Hematopoietic multipotent progenitor cell treated with erythropoietin and hydrocortisone succinate and interleukin-3 and kit ligand, for 8 days (in vitro differentiated cells): ENCODE results near the gene PIGM.
A peak's percentile ranks its signal among the peaks of the same experiment; 100 is the strongest.

ENCODE experiments used
- DNase-seq: peaks from one replicate; pipeline ENCODE4 v3.0.0-alpha.2; 2015

The PIGM gene

GRCh38 chr1:160021376-160022074 is 10.3 kb downstream of the PIGM start:
- DNase-seq = no peak

- no peak for DNase-seq
Measured at GRCh38 chr1:160020196-160020595, 11.6 kb downstream of the PIGM start.

DNA sequence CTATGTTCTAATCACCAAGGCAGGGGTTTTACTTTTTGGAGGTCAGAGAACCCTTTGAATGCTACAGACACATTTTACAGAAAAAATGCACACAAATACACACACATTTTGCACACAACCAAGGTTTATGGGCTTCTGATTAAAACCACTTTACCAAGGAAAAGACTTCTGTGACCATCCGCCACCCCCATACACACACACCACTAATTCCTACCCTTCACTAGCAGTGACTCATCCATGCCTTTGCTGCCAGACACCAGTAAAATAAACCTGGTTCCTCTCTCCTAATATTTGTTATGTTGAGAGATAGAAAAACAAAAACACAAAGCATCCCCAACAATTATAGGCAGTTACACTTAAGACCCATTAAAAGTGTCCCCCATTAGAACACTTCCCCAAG is 12.9 kb downstream of the PIGM start:
- no peak for DNase-seq

DNA sequence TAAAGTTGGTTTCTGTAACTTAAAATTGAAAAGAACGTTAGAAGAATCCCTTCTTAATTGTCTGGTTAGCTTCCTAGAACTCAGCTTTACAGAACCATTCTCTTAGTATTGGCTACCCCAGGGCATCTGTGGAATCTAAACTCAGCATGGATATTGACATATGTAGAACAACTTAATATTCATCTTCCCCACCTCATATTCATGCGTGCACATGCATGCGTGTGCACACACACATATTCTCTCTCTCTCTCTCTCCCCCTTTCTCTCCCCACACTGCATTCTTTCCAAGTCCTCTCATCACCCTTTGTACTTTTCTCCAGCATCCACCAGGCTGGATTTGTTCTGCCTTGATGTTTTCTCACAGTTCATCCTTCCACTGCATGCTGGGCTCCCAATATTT is 13.4 kb downstream of the PIGM start:
- no peak for DNase-seq

- no peak for DNase-seq
Measured at GRCh38 chr1:160017592-160017991, 14.2 kb downstream of the PIGM start.

GRCh38 chr1:160011781-160012180 is 20.0 kb downstream of the PIGM start:
- no peak for DNase-seq

DNA sequence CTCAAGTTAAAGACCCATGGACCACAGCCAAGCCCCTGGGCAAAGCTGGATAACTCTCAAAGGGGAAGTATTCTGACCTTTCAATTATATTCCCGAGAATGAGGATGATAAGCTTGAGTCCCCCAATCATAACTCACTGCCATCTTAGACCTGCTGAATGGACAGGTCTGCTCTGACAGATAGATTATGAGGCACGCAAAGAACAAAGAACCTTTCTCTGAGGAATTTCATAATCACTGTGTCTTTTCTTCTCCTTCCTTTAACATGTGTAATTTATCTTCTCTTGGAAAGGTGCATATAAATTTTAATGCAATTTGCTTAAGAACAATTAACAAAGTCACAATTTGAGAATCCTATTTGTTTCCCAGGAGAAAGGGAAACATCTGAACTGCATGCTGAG is 22.0 kb downstream of the PIGM start:
- no peak for DNase-seq

DNA sequence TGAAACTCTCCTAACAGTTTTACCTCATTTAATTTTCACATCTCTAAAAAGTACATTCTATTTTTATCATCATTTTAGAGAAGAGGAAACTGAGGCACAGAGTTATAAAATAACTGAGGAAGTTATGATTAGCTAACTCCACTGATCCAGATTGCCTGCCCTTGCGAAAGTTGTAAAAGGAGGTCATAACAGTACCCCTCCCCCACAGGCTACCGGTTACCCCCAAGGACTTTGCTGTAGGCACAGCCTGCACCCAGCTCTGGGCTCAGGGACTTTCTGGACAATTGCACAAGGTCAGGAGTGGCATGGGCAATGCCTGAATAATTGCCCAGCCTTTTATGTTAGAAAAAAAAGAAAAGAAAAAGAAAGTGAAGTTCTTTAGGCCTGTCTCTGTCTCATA is 22.7 kb downstream of the PIGM start:
- DNase-seq = no peak

DNA sequence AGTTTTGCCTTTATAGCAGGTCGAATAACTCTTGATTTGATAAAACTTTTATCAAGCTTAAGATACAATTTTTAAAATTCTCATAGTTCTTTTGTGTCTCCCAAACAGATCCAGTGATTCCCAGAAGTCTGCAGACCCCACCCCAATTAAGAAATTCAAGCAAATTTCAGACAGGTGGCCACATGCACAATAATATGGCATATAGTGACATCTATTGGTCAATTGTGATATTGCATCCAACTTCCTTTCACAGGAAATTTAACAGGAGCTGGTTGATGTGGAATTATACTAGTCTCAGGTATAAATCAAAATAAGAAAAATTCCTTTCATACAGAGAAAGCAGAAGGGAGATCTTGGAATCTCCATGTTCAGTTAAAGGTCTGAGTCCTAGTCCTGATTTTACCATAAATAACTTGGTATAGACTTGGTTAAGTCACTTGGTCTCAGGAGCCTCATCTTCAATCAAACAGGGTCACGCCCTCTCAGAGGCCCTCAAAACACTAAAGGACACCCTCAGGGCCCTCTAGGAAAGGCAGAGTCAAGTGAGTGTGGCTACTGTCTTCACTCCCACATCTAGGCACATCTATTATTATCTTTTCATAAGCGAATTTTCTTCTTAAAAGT is 24.1 kb downstream of the PIGM start:
- DNase-seq = peak; percentile 59

DNA sequence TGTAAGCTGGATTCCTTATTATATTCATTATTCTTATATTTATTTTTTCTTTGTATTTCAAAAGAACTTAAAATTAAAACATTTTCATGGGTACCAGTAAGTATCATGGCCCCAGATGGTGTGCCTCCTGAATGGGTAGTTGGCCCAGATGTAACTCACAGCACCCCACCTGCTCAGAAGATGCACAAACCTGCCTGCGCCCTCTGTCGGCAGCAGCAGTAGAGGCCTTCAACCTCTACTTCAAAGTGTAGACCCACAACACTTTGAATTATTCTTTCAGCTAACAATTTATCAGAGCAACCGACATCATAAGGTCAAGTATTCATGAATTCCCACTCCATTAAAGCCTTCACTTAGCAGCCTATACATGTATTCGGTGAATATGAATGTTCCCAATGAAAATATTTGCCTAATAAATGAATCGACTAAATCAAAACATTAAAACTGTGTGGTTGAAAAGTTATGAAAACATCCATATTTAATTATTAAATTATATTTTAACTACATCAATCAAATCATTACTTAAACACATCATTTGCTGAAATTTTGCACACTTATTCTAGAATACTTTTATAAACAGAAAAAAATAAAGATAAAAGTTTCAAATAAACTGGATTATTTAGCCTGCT is 25.4 kb downstream of the PIGM start:
- DNase-seq = peak; percentile 85

- DNase-seq = no peak
Measured at GRCh38 chr1:160005070-160005469, 26.7 kb downstream of the PIGM start.

DNA sequence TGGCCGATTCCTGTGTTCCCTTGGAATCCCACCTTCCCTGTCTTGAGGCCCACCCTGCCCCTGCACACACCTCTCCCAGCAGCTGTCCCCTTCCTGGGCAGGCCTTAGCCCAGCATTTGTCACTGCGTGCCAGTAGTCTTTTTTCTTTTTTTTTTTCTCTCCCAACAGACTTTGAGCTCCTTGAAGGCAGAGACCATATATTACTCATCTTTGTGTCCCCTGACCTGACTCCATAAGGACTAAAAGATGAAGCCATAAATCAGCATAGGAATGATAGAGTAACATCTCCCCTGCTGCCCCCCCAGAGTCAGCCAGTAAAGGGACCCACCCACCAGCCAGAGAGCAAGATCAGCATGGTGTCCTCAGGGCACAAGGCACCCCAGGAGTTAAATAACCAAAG is 27.4 kb downstream of the PIGM start:
- DNase-seq = no peak

DNA sequence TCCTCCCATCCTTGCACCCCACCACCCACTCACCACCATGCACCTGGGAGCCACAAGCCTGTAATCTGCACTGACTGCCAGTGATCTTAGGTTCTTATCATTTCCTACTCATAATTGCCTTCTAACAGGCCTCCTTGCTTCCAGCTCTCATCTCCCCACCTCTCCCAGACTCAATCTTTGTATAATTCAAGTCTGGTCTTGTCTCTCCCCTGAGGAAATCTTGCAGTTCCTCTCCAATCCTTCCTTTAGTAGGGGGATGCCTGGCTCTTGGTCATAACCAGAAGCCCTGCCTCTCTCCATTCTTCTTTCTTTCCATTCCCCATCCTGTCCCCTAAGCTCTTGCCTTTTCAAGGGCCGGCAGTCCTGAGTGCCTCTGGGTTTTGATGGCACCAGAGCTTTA is 27.8 kb downstream of the PIGM start:
- no peak for DNase-seq

GRCh38 chr1:160001440-160001839 is 30.4 kb downstream of the PIGM start:
- no peak for DNase-seq

- DNase-seq = no peak
Measured at GRCh38 chr1:159999204-159999603, 32.6 kb downstream of the PIGM start.

DNA sequence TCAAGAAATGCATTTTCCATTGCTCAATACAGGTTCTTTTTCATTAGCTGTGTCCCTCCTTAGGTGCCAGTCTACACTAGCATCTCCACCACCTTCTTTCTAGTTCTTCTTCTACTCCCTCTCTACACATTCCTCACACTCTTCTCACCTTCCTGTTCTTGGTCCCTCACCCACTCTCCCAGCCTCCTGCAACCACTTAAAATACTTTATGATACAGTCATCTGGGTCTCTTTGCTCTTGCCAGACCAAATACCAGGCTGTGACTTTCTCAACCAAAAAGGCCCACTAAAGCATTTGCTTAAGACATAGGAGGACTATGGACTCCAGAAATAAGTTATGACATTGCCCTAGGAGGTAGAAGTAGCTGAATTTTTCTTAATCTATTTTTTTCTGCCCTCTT is 35.1 kb downstream of the PIGM start:
- no peak for DNase-seq

DNA sequence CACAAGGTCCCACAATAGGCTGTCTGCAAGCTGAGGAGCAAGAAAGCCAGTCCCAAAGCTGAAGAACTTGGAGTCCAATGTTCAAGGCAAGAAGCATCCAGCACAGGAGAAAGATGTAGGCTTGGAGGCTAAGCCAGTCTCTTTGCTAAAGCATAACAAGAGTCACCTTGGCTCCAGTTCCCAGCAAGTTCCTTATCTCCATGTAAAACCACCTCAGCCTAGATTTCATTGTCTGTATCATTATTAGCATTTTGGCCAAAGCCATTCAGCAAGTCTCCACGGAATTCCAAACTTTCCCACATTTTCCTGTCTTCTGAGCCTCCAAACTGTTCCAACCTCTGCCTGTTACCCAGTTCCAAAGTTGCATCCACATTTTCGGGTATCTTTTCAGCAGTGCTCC is 36.9 kb downstream of the PIGM start:
- DNase-seq = no peak

- DNase-seq = no peak
Measured at GRCh38 chr1:159993911-159994310, 37.9 kb downstream of the PIGM start.

- no peak for DNase-seq
Measured at GRCh38 chr1:159992161-159992560, 39.6 kb downstream of the PIGM start.

DNA sequence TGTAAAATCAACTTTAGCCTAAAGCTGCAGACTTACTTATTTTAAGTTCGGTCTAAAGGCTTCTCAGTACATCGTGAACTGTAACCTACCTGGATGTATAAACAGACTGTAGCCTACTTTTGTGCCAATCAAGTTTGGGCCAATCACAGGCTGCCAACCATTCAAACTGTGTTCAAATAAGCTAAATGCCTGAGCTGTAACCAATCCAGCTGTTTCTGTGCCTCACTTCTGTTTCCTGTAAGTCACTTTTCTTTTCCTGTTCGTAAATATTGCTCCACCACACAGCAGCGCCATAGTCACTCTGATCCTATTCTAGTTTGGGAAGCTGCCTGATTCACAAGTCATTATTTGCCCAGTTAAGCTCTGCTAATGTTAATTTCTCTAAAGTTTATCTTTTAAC is 40.3 kb downstream of the PIGM start:
- peak; percentile 33 for DNase-seq

DNA sequence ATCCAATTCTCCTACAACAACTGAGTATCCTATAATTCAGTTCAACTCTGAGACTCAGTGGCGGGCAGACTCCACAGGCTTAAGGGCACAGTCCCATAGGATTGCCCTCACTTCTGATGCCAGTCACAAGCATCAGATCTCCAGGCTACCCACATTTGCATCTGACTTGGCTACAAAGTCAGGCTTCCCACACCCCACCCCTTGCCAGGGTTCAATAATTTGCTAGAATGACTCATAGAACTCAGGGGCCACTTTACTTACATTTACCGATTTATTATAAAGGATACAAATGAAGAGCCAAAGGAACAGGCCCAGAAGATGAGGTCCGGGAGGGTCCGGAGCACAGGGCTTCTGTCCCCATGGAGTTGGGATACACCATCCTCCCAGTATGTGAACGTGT is 41.8 kb downstream of the PIGM start:
- DNase-seq = no peak

- no peak for DNase-seq
Measured at GRCh38 chr1:159989581-159989980, 42.2 kb downstream of the PIGM start.

GRCh38 chr1:159988006-159988405 is 43.8 kb downstream of the PIGM start:
- no peak for DNase-seq

DNA sequence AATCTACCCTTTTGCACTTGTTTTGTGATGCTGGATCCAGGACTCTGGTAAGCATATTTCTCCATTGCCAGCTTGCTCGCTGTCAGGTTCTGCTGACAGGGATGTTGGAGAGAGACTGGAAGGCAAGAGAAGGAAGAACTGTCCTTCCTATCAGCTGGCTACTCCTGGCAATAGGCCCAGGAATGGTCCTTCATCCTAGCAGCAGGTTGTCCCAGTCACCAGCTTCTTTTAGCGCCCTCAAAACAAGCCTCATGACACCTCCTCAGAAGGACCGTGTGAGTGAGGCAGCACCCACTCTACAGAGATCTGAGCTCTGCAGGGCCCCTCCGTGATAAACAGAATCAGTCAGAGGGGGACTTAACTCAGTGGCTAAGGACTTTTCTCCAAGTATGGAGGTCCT is 44.6 kb downstream of the PIGM start:
- DNase-seq = peak; percentile 12

GRCh38 chr1:159986531-159986930 is 45.3 kb downstream of the PIGM start:
- DNase-seq = no peak
